Fibroblast of lung (primary cell): ENCODE results near the gene ANKRD28. TPM values are rescaled to one million over a fixed set of nuclear protein-coding genes. Genes with fewer than 3 reads are reported as not detected.
A peak's percentile ranks its signal among the peaks of the same experiment; 100 is the strongest.

Source experiments
- DNase-seq, 2 donors: peaks; one replicate each; pipeline versions ENCODE4 v3.0.0 to v3.0.0-alpha.2; 2010; ENCODE audit warnings: low read depth in 2 of 2
- H2AFZ ChIP-seq: 2 replicates; pipeline ENCODE4 v1.5.1; 2012; ENCODE audit warnings: low read length, control low read depth, inconsistent platforms
- H3K27ac ChIP-seq: 2 replicates; pipeline ENCODE4 v1.5.1; 2011; ENCODE audit warnings: low read length, control low read depth; ENCODE audit not compliant: insufficient read depth
- H3K27me3 ChIP-seq: 2 replicates; pipeline ENCODE4 v1.5.1; 2011; ENCODE audit warnings: mild to moderate bottlenecking, low read length; ENCODE audit not compliant: control insufficient read depth, insufficient read depth
- H3K36me3 ChIP-seq: 2 replicates; pipeline ENCODE4 v1.5.1; 2011; ENCODE audit warnings: low read length; ENCODE audit not compliant: control insufficient read depth, insufficient read depth
- H3K4me1 ChIP-seq: 2 replicates; pipeline ENCODE4 v1.5.1; 2011; ENCODE audit warnings: low read length; ENCODE audit not compliant: control insufficient read depth, insufficient read depth; ENCODE audit errors: extremely low read depth
- H3K4me2 ChIP-seq: 2 replicates; pipeline ENCODE4 v1.5.1; 2011; ENCODE audit warnings: low read length, control low read depth; ENCODE audit not compliant: insufficient read depth; ENCODE audit errors: extremely low read depth
- H3K4me3 ChIP-seq, 4 experiments: fragments of 200-600 bp in 1 of 4; sonication (generic) in 1 of 4; replicated peaks in 1 of 4; 2 replicates each; pipeline ENCODE4 v1.5.1; 2011 to 2016; ENCODE audit warnings: low read length in 4 of 4, low read depth in 3 of 4, mild to moderate bottlenecking in 3 of 4, control low read depth in 2 of 4, inconsistent platforms in 1 of 4, mixed read lengths in 1 of 4; ENCODE audit not compliant: insufficient read depth in 1 of 4; ENCODE audit errors: control extremely low read depth in 1 of 4
- H3K79me2 ChIP-seq: 2 replicates; pipeline ENCODE4 v1.5.1; 2012; ENCODE audit warnings: mild to moderate bottlenecking, low read length, inconsistent platforms; ENCODE audit not compliant: control insufficient read depth, insufficient read depth
- H3K9ac ChIP-seq: 2 replicates; pipeline ENCODE4 v1.5.1; 2011; ENCODE audit warnings: mild to moderate bottlenecking, low read length, control low read depth; ENCODE audit not compliant: insufficient read depth
- H3K9me3 ChIP-seq: 2 replicates; pipeline ENCODE4 v1.5.1; 2012; ENCODE audit warnings: low read depth, low read length; ENCODE audit not compliant: control insufficient read depth, insufficient read depth
- H4K20me1 ChIP-seq: 2 replicates; pipeline ENCODE4 v1.5.1; 2011; ENCODE audit warnings: low read length; ENCODE audit not compliant: control insufficient read depth, insufficient read depth; ENCODE audit errors: extremely low read depth
- CTCF ChIP-seq, 2 donors: IDR thresholded peaks in 1 of 2; conservative IDR thresholded peaks in 1 of 2; 1 replicate in 1 of 2; 2 replicates in 1 of 2; pipeline ENCODE4 v1.5.1; 2011 to 2012; ENCODE audit warnings: low read length in 2 of 2, control low read depth in 1 of 2, inconsistent platforms in 1 of 2, low read depth in 1 of 2, mild to moderate bottlenecking in 1 of 2
- EZH2 ChIP-seq: IDR thresholded peaks from 2 replicates; pipeline ENCODE4 v1.5.1; 2012; ENCODE audit warnings: low read length, control low read depth, mild to moderate bottlenecking; ENCODE audit errors: missing control alignments
- polyA plus RNA-seq, 2 donors: library from polyadenylated mRNA; depleted of rRNA in 1 of 2; stranded (reverse) in 1 of 2; unstranded in 1 of 2; fragments of >200 nt; gene quantifications; 2 replicates each; pipeline ENCODE4 v1.2.1, GENCODE V29; 2011 to 2012; ENCODE audit warnings: missing spikeins in 1 of 2
- total RNA-seq: library from RNA; depleted of rRNA; stranded (reverse); fragments of >200 nt; gene quantifications from 2 replicates; pipeline ENCODE4 v1.2.1, GENCODE V29; 2014

The ANKRD28 gene
- total and polyA plus RNA-seq, 2 donors (not counting 1 experiment from before 2014, with no cell fraction given), result 82.3 to 222 TPM

GRCh38 chr3:15812183-15812582 is 14.4 kb upstream of the ANKRD28 start:
- Histone ChIP-seq H3K4me2 (no peak overlapping the region), H3K9me3 (no peaks in the 10 kb centered on the region), H3K36me3 (no peaks in the 10 kb centered on the region), H2AFZ (no peak overlapping the region), H3K9ac (no peak overlapping the region), H4K20me1 (no peaks in the 10 kb centered on the region), H3K4me1 (peaks cover 2% of the 10 kb centered on the region), H3K27ac (no peak overlapping the region), H3K27me3 (no peaks in the 10 kb centered on the region), H3K4me3 (no peak overlapping the region), H3K79me2 (no peaks in the 10 kb centered on the region)
- peak in 1 of 2 donors; percentile 66 for DNase-seq
- no peak for TF ChIP-seq EZH2
- peak; percentile 3 to 31 for TF ChIP-seq CTCF (conservative IDR thresholded peaks at IDR 0.05 in 1 of 2, IDR thresholded peaks at IDR 0.05 in 1 of 2; ENCODE audit: low read depth in 1 of 2, low read length in 2 of 2)

- Histone ChIP-seq H3K36me3 (no peaks in the 10 kb centered on the region), H3K9me3 (no peaks in the 10 kb centered on the region), H3K27ac (no peak overlapping the region), H3K4me2 (no peak overlapping the region), H2AFZ (no peak overlapping the region), H3K79me2 (no peaks in the 10 kb centered on the region), H3K4me3 (no peak overlapping the region), H3K27me3 (no peaks in the 10 kb centered on the region), H4K20me1 (no peaks in the 10 kb centered on the region), H3K9ac (no peak overlapping the region), H3K4me1 (no peaks in the 10 kb centered on the region)
- DNase-seq, result no peak
- TF ChIP-seq CTCF (conservative IDR thresholded peaks at IDR 0.05 in 1 of 2, IDR thresholded peaks at IDR 0.05 in 1 of 2; ENCODE audit: low read depth in 1 of 2, low read length in 2 of 2) (no peak), EZH2 (no peak)
Observed at GRCh38 chr3:15810702-15811101, 12.9 kb upstream of the ANKRD28 start.

GRCh38 chr3:15809313-15809712 is 11.5 kb upstream of the ANKRD28 start:
- DNase-seq, result no peak
- H3K27ac ChIP-seq, result no peak overlapping the region
- no peak overlapping the region for H3K9ac ChIP-seq
- no peak overlapping the region for H3K4me2 ChIP-seq
- H3K36me3 ChIP-seq, result no peaks in the 10 kb centered on the region
- H3K4me3 ChIP-seq, result no peak overlapping the region
- no peak for TF ChIP-seq EZH2
- no peak for TF ChIP-seq CTCF (conservative IDR thresholded peaks at IDR 0.05 in 1 of 2, IDR thresholded peaks at IDR 0.05 in 1 of 2; ENCODE audit: low read depth in 1 of 2, low read length in 2 of 2)
- no peak overlapping the region for H2AFZ ChIP-seq
- no peaks in the 10 kb centered on the region for H4K20me1 ChIP-seq
- no peaks in the 10 kb centered on the region for H3K9me3 ChIP-seq
- H3K4me1 ChIP-seq, result no peaks in the 10 kb centered on the region
- no peaks in the 10 kb centered on the region for H3K27me3 ChIP-seq
- H3K79me2 ChIP-seq, result no peaks in the 10 kb centered on the region
